Neural cell (in vitro differentiated cells): Measurements from ENCODE around the gene CCDC182. TPM values are rescaled to one million over a fixed set of nuclear protein-coding genes. Genes with fewer than 3 reads are reported as not detected.

Experiments used
- H2AFZ ChIP-seq: fragments of 200-600, 300-800 bp; sonication (generic), shearing (Covaris generic); 2 replicates; pipeline ENCODE4 v1.6.0; 2014; ENCODE audit warnings: low read depth, mild to moderate bottlenecking, antibody characterized with exemption, low read length, moderate library complexity
- H3F3A ChIP-seq: fragments of 200-600 bp; shearing (Covaris generic); 2 replicates; pipeline ENCODE4 v1.6.1; 2016; ENCODE audit warnings: mild to moderate bottlenecking, moderate library complexity, mixed read lengths, antibody characterized with exemption, low read length; ENCODE audit not compliant: insufficient read depth, poor library complexity, severe bottlenecking
- H3K27ac ChIP-seq: fragments of 200-600, 300-800 bp; sonication (generic), shearing (Covaris generic); 2 replicates; pipeline ENCODE4 v1.5.1; 2014; ENCODE audit warnings: mild to moderate bottlenecking, low read length, moderate library complexity
- H3K27me3 ChIP-seq: fragments of 300-800, 200-600 bp; sonication (generic), shearing (Covaris generic); 2 replicates; pipeline ENCODE4 v1.6.0; 2014; ENCODE audit warnings: mild to moderate bottlenecking, low read depth, low read length, moderate library complexity; ENCODE audit not compliant: insufficient read depth
- H3K36me3 ChIP-seq: fragments of 300-800, 200-600 bp; sonication (generic), shearing (Covaris generic); 2 replicates; pipeline ENCODE4 v1.5.1; 2014; ENCODE audit warnings: mild to moderate bottlenecking, antibody characterized with exemption, low read length, moderate library complexity; ENCODE audit not compliant: insufficient read depth
- H3K4me2 ChIP-seq: fragments of 300-800, 200-600 bp; sonication (generic), shearing (Covaris generic); 2 replicates; pipeline ENCODE4 v1.6.0; 2014; ENCODE audit warnings: mild to moderate bottlenecking, low read length
- H3K4me3 ChIP-seq: fragments of 300-800, 200-600 bp; sonication (generic), shearing (Covaris generic); 2 replicates; pipeline ENCODE4 v1.5.1; 2014; ENCODE audit warnings: mild to moderate bottlenecking, low read length, moderate library complexity
- H3K79me2 ChIP-seq: fragments of 200-600 bp; shearing (Covaris generic); replicated peaks from 2 replicates; pipeline ENCODE4 v1.6.0; 2014; ENCODE audit warnings: mild to moderate bottlenecking, low read length, moderate library complexity; ENCODE audit not compliant: insufficient read depth
- H3K9ac ChIP-seq: fragments of 300-800, 200-600 bp; sonication (generic), shearing (Covaris generic); 2 replicates; pipeline ENCODE4 v1.6.1; 2016; ENCODE audit warnings: mild to moderate bottlenecking, low read length, mixed read lengths
- H3K9me2 ChIP-seq: fragments of 200-600 bp; shearing (Covaris generic); 2 replicates; pipeline ENCODE4 v1.6.1; 2016; ENCODE audit warnings: mild to moderate bottlenecking, low read length, mixed read lengths; ENCODE audit not compliant: insufficient read depth
- H3K9me3 ChIP-seq: fragments of 200-600, 300-800 bp; sonication (generic), shearing (Covaris generic); 2 replicates; pipeline ENCODE4 v1.6.1; 2016; ENCODE audit warnings: mild to moderate bottlenecking, mixed run types, low read length, moderate library complexity, mixed read lengths
- H4K20me1 ChIP-seq: fragments of 200-600 bp; shearing (Covaris generic); 2 replicates; pipeline ENCODE4 v1.6.1; 2016; ENCODE audit warnings: mild to moderate bottlenecking, mixed run types; ENCODE audit not compliant: insufficient read depth
- CTCF ChIP-seq: fragments of 450-650 bp; IDR thresholded peaks from 2 replicates; pipeline ENCODE4 v1.5.1; 2014; ENCODE audit warnings: antibody characterized with exemption, mild to moderate bottlenecking, moderate library complexity; ENCODE audit not compliant: poor library complexity, severe bottlenecking
- EP300 ChIP-seq: fragments of 450-650 bp; conservative IDR thresholded peaks from 2 replicates; pipeline ENCODE4 v1.6.1; 2014; ENCODE audit warnings: antibody characterized with exemption, mild to moderate bottlenecking, moderate library complexity; ENCODE audit not compliant: poor library complexity, severe bottlenecking
- EZH2 ChIP-seq: fragments of 200-600, 300-800 bp; shearing (Covaris generic), sonication (generic); IDR thresholded peaks from 2 replicates; pipeline ENCODE4 v1.6.1; 2014; ENCODE audit warnings: antibody characterized with exemption, low read length, borderline replicate concordance, mild to moderate bottlenecking; ENCODE audit not compliant: insufficient read depth, poor library complexity, severe bottlenecking
- MXI1 ChIP-seq: fragments of 450-650 bp; conservative IDR thresholded peaks from 2 replicates; pipeline ENCODE4 v1.6.1; 2014; ENCODE audit warnings: antibody characterized with exemption, mild to moderate bottlenecking; ENCODE audit not compliant: poor library complexity, severe bottlenecking
- POLR2AphosphoS5 ChIP-seq: IDR thresholded peaks from 2 replicates; pipeline ENCODE4 v1.6.1; 2012
- RAD21 ChIP-seq: fragments of 450-650 bp; conservative IDR thresholded peaks from 2 replicates; pipeline ENCODE4 v1.6.1; 2014; ENCODE audit warnings: antibody characterized with exemption, mild to moderate bottlenecking, moderate library complexity
- REST ChIP-seq: IDR thresholded peaks from 2 replicates; pipeline ENCODE4 v1.6.1; 2012; ENCODE audit warnings: borderline replicate concordance
- SMC3 ChIP-seq: fragments of 450-650 bp; conservative IDR thresholded peaks from 2 replicates; pipeline ENCODE4 v1.6.1; 2014; ENCODE audit warnings: antibody characterized with exemption, mild to moderate bottlenecking, moderate library complexity; ENCODE audit not compliant: poor library complexity
- TAF1 ChIP-seq: IDR thresholded peaks from 2 replicates; pipeline ENCODE4 v1.6.1; 2012; ENCODE audit warnings: low read depth
- polyA plus RNA-seq: library from polyadenylated mRNA; depleted of rRNA; stranded (reverse); fragments of >200 nt; gene quantifications from 2 replicates; pipeline ENCODE4 v1.2.3, GENCODE V29; 2014

The CCDC182 gene
- polyA plus RNA-seq, 1 donor from 2014 or later = not detected

- Histone ChIP-seq H3F3A (no peaks in the 10 kb centered on the region), H3K27ac (no peak overlapping the region), H3K4me3 (no peak overlapping the region), H3K9me2 (no peaks in the 10 kb centered on the region), H4K20me1 (no peaks in the 10 kb centered on the region), H3K79me2 (no peaks in the 10 kb centered on the region), H3K27me3 (no peaks in the 10 kb centered on the region), H3K36me3 (no peaks in the 10 kb centered on the region), H3K4me2 (no peak overlapping the region), H3K9me3 (no peaks in the 10 kb centered on the region), H2AFZ (no peak overlapping the region), H3K9ac (no peak overlapping the region)
- no peak for TF ChIP-seq EZH2
- no peak for TF ChIP-seq SMC3
- TF ChIP-seq CTCF = no peak
- no peak for TF ChIP-seq TAF1
- TF ChIP-seq EP300 = no peak
- TF ChIP-seq POLR2AphosphoS5 = no peak
- TF ChIP-seq MXI1 = no peak
- TF ChIP-seq RAD21 = no peak
- no peak for TF ChIP-seq REST
Observed at GRCh38 chr17:57701124-57701523, 44.0 kb downstream of the CCDC182 start.

- no peak overlapping the region for H3K27ac ChIP-seq
- H4K20me1 ChIP-seq = no peaks in the 10 kb centered on the region
- no peak overlapping the region for H3K4me3 ChIP-seq
- no peak for TF ChIP-seq TAF1
- TF ChIP-seq SMC3 = no peak
- TF ChIP-seq MXI1 = no peak
- TF ChIP-seq EZH2 = no peak
- no peaks in the 10 kb centered on the region for H3K9me2 ChIP-seq
- H3K4me2 ChIP-seq = no peak overlapping the region
- no peaks in the 10 kb centered on the region for H3K36me3 ChIP-seq
- H3K79me2 ChIP-seq = no peaks in the 10 kb centered on the region
- no peaks in the 10 kb centered on the region for H3F3A ChIP-seq
- H3K9me3 ChIP-seq = no peaks in the 10 kb centered on the region
- H3K9ac ChIP-seq = no peak overlapping the region
- H2AFZ ChIP-seq = no peak overlapping the region
- no peaks in the 10 kb centered on the region for H3K27me3 ChIP-seq
Observed at GRCh38 chr17:57699751-57700219, 45.3 kb downstream of the CCDC182 start.
